Retinal pigment epithelial cell (primary cell): ENCODE results near the gene SMAD3.

ENCODE experiments used
- DNase-seq: peaks from one replicate; pipeline ENCODE4 v3.0.0-alpha.2; 2010; ENCODE audit warnings: low read depth
- H3K4me3 ChIP-seq: 2 replicates; pipeline ENCODE4 v1.5.1; 2011; ENCODE audit warnings: mild to moderate bottlenecking, low read length, control low read depth, moderate library complexity
- TF ChIP-seq, protein P1 (sequence below): conservative IDR thresholded peaks from 2 replicates; pipeline ENCODE4 v1.5.1; 2011; ENCODE audit warnings: low read depth, low read length, control low read depth, inconsistent platforms

Gene SMAD3

DNA sequence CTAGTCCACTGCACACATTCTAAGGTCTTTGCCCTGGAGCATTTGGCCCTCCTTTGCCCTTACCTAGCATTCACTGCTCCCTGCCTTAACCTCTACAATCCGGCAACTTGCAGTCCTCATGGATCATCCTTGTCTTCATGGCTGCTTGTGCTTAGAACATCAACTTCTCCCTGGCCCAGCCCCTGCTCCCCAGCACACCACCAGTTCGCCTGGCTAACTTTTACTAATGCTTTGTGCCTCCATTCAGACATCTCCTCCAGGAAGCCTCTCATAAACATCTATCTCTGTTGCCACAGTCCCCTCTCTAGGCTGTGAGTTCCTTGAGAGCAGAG is 131.9 kb downstream of the SMAD3 start:
- no peak overlapping the region for H3K4me3 ChIP-seq
- TF ChIP-seq, protein P1, sequence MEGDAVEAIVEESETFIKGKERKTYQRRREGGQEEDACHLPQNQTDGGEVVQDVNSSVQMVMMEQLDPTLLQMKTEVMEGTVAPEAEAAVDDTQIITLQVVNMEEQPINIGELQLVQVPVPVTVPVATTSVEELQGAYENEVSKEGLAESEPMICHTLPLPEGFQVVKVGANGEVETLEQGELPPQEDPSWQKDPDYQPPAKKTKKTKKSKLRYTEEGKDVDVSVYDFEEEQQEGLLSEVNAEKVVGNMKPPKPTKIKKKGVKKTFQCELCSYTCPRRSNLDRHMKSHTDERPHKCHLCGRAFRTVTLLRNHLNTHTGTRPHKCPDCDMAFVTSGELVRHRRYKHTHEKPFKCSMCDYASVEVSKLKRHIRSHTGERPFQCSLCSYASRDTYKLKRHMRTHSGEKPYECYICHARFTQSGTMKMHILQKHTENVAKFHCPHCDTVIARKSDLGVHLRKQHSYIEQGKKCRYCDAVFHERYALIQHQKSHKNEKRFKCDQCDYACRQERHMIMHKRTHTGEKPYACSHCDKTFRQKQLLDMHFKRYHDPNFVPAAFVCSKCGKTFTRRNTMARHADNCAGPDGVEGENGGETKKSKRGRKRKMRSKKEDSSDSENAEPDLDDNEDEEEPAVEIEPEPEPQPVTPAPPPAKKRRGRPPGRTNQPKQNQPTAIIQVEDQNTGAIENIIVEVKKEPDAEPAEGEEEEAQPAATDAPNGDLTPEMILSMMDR = no peak
- no peak for DNase-seq

DNA sequence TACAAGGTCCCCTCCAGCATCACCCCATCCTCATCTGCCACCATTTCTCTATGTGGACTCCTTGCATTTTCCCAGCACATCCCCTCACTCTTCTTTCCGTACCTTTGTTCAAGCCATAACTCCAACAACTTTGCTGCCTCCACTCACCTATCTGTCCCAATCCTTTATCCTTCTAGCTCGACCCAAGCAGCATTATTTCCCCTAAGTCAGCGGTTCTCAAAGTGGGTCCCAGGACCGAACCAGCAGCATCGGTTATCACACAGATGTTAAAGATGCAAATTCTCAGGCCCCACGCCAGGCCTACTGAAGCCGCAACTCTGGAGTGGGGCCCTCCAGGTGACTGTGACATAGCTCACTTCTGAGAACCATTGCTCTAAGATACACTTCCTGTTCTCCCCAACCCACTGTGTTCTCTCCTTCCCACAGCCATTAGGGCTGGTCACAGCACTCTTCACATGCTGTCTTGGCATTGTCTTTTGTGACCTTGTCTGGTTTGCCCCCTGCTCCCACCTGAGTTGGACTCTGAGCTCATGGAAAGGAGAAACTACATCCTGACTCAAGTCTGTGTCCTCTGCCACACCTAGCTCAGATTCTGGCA is 132.9 kb downstream of the SMAD3 start:
- no peak for DNase-seq
- no peak overlapping the region for H3K4me3 ChIP-seq
- TF ChIP-seq, protein P1 = no peak

DNA sequence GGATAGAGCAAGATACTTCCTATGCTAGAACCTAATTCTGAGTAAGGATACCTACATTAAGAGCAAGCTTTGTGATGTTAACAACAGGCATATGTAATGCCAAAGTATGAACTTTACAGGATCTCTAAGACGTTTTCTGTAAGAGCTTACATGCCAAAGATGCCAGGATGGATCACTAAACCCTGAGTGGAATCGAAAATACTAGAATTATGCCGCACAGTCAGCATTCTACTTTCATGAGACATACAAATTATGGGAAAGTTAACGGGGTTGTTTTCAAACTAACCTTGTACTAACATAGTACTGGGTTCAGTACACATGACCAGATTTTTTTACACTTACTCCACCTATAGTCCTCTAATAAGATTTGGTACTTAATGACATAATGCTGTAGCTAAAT is 134.0 kb downstream of the SMAD3 start:
- TF ChIP-seq, protein P1 = no peak
- H3K4me3 ChIP-seq = no peak overlapping the region
- DNase-seq = peak; percentile 60

DNA sequence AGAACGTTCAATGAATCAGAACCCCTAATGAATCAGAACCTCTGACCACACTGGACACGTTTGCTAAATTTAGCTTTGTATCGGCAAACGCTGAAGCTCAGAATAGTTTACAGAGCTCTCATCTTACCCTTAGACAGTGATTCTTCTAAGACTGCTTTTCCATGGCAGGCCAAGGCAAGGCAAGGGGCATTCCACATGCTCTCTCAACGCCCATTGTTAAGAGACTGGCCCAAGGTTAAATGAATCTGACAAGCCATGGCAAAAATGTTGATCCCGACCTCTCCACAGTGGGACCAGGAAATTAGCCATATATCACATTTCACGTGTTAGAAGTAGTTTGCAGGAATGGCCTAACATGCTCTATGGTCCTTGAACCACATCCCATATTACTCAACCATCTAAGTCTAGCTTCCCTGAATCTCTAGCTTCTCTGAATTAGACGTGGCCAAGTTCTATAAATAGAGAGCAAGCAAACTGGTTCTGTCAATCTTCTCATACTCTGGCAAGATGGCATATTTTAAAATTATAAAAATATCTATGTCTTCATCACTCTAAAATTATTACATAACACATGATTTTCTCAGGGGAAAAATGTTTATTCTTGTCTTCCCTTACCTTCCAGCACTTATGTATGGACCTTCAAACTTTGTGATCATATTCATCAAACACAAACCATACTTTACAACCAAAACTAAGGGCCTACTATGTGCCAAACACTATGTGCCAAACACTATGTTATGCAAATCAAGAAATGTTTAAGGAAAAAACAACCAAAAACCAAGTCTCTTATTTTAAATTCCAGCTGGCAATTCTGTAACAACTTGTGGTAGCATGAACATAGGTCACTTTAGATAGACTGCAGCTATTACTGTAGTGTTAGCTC is 134.7 kb downstream of the SMAD3 start:
- TF ChIP-seq, protein P1 = no peak
- DNase-seq = no peak
- no peak overlapping the region for H3K4me3 ChIP-seq

DNA sequence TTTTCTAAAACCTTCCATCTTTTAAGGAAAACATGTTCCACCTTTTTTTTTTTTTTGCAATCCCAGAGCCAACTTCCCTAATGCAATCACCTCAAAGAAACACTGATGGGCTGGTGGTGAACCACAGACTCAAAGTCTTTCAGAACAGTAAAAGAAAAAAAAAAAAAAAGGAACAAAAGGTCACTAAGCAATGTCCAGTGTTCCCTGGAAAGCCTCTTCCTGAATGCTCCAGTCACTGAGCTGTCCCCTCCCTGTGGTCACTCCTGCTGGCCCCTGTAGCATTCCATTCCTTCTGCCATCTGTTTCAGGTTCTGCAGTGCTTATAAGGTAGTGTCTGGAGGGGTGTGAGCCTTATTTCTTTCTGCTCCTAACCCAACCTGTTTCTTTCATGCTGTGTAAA is 135.7 kb downstream of the SMAD3 start:
- TF ChIP-seq, protein P1 = no peak
- no peak overlapping the region for H3K4me3 ChIP-seq
- DNase-seq = no peak

DNA sequence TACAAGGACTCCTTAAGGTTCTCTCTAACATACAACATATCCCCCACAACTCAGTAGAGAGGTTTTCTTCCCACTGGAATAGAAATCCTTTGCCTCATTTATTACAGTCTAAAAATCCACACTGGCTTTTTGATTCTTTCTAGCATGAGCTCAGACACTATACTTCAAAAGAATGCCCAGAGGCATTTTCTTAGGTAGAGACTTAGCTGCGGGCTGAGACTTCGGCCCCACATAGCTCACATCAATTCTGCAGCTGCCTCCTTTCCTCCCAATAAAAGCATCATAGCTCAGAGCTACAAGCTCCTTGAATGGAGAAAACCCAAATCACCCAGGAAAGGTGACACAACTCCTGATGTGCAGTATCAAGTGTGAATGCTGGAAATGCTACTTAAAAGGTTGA is 136.7 kb downstream of the SMAD3 start:
- TF ChIP-seq, protein P1 = no peak
- DNase-seq = no peak
- no peak overlapping the region for H3K4me3 ChIP-seq

DNA sequence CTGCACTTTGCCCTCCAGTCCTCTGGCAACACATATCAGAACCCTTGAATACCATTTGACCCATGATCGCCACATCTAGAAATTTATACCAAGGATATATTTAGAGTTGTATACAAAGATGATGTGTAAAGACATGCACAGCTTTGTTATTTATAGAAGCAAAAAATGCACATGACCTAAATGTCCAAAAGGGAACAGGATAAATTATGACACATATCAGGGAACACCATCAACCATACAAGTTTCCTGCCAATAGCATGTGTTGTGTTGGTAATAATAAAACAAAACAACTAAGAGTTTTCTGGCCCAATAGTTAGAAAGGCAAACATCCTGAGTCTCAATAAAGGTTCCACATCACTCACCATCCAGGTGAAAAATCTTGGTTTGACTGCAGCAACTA is 137.6 kb downstream of the SMAD3 start:
- H3K4me3 ChIP-seq = no peak overlapping the region
- TF ChIP-seq, protein P1 = no peak
- DNase-seq = no peak
